Vein endothelial cell (primary cell): ENCODE results near the gene SNORC. TPM values are rescaled to one million over a fixed set of nuclear protein-coding genes. Genes with fewer than 3 reads are reported as not detected.

Source experiments
- small RNA-seq: library from RNA; depleted of rRNA; stranded (forward); fragments of <200 nt; gene quantifications from one replicate; pipeline ENCODE3, GENCODE V24; 2012
- total RNA-seq: library from RNA; depleted of rRNA; stranded (reverse); fragments of >200 nt; gene quantifications from 2 replicates; pipeline ENCODE4 v1.2.3, GENCODE V29; 2012

Gene SNORC
- 0.65 and 1.3 TPM in 2 replicates for total RNA-seq

GRCh38 chr2:232870018-232870765 is at the start of gene SNORC:
SNORC (plus strand) TSS chr2:232870264; CDS start chr2:232870342, 78 bp downstream.

Small RNA genes lying within 50 kb of the gene (small RNA-seq; reads per million reads assigned to genes)
- not detected for gene RF00019

Other genes with a start within 250 kb of the SNORC start
- gene EFHD1, start 236.7 kb upstream of the SNORC start, total RNA-seq: under 0.01 and 0.19 TPM in 2 replicates
- 43.4 and 53.1 TPM in 2 replicates for gene GIGYF2, start 172.9 kb upstream of the SNORC start, total RNA-seq
- gene KCNJ13, start 93.7 kb upstream of the SNORC start, total RNA-seq: not detected in 2 replicates
- 0.10 TPM in 1 of 2 replicates, not detected in the other for gene NGEF, start 143.0 kb downstream of the SNORC start, total RNA-seq
- not detected in 2 replicates for gene NEU2, start 162.4 kb downstream of the SNORC start, total RNA-seq
- 26.1 and 34.3 TPM in 2 replicates for gene INPP5D, start 190.1 kb downstream of the SNORC start, total RNA-seq